Right lobe of liver (tissue), 6 donors: Measurements from ENCODE around the gene SULT2B1. TPM values are rescaled to one million over a fixed set of nuclear protein-coding genes. Genes with fewer than 3 reads are reported as not detected.
"Not testable (repeated sequence)": the region's sequence is repeated elsewhere in the genome, so short reads cannot be mapped to it uniquely, and the experiment has no call there.

Experiments used
- ATAC-seq, 4 donors: fragments of 200-7000 bp; cut with Tn5 transposase; one replicate each; pipeline ENCODE4 v1.9.1; 2020; ENCODE audit warnings: mild to moderate bottlenecking in 4 of 4, moderate library complexity in 4 of 4
- DNase-seq, 3 donors: peaks; one replicate each; pipeline ENCODE4 v3.0.0-alpha.2; 2020
- H3K27ac ChIP-seq, 3 donors: fragments of 200-600 bp; one replicate each; pipeline ENCODE4 v1.8.0; 2022
- H3K27me3 ChIP-seq, 2 donors: fragments of 200-600 bp; one replicate each; pipeline ENCODE4 v1.8.0; 2022
- H3K36me3 ChIP-seq, 4 donors: fragments of 200-600 bp; sonication (generic) in 1 of 4; one replicate each; pipeline versions ENCODE4 v1.5.1 to v1.8.0; 2017 to 2022; ENCODE audit warnings: control low read depth in 1 of 4
- H3K4me1 ChIP-seq, 4 donors: fragments of 200-600 bp; sonication (generic) in 1 of 4; one replicate each; pipeline versions ENCODE4 v1.5.1 to v1.8.0; 2017 to 2022; ENCODE audit warnings: control low read depth in 1 of 4
- H3K4me3 ChIP-seq, 3 donors: fragments of 200-600 bp; one replicate each; pipeline ENCODE4 v1.8.0; 2022
- H3K9me3 ChIP-seq, 4 donors: fragments of 200-600 bp; sonication (generic) in 1 of 4; one replicate each; pipeline versions ENCODE4 v1.5.1 to v1.8.0; 2017 to 2022; ENCODE audit warnings: control low read depth in 1 of 4
- POLR2A ChIP-seq: fragments of 450-650 bp; IDR thresholded peaks from one replicate; pipeline ENCODE4 v1.6.1; 2017; ENCODE audit warnings: antibody characterized with exemption, mild to moderate bottlenecking
- WGBS: methylation state at CpG from one replicate; pipeline ENCODE4 v1.1.6; 2018; ENCODE audit warnings: low coverage, low lambda C conversion rate; ENCODE audit not compliant: insufficient coverage; ENCODE audit errors: missing lambda C conversion rate; 5-methylcytosine and 5-hydroxymethylcytosine counted together
- intact Hi-C, 2 donors: fragments of 100-400 bp; cut with DNase I; formaldehyde crosslinking; loops; one replicate each; pipeline versions ENCODE4 v1.11.2 to v1.14.1; 2022
- total RNA-seq, 6 experiments: library from RNA; depleted of rRNA in 2 of 6; stranded (reverse); fragments of >200 nt in 2 of 6; fragmentation: NEBNext Ultra II Directional in 3 of 6; extraction: Animal tissue kit (Norgen Biotek cat#: 25700) in 3 of 6; gene quantifications; one replicate each; pipeline versions ENCODE4 v1.1.0 to v1.2.4, GENCODE V29; 2016 to 2023
- TF ChIP-seq, protein P1 (sequence below), 4 donors: fragments of 200-600 bp in 3 of 4; fragments of 450-650 bp in 1 of 4; IDR thresholded peaks; one replicate each; pipeline versions ENCODE4 v1.5.1 to v1.8.0; 2016 to 2022; ENCODE audit warnings: antibody characterized with exemption in 4 of 4, mild to moderate bottlenecking in 2 of 4
- donor health status: DM: no; HTN: yes; CAD: no.
- donor health status: DM: no; HTN: no; CAD: no.
- donor health status: DM: no; HTN: no; CAD: no.
- donor health status: DM: no; HTN: yes; CAD: no.
- donor health status: DM: no; HTN: yes; CAD: no.

Gene SULT2B1
- total RNA-seq, 6 experiments from 2014 or later: 0.61 TPM; not detected in 5

DNA sequence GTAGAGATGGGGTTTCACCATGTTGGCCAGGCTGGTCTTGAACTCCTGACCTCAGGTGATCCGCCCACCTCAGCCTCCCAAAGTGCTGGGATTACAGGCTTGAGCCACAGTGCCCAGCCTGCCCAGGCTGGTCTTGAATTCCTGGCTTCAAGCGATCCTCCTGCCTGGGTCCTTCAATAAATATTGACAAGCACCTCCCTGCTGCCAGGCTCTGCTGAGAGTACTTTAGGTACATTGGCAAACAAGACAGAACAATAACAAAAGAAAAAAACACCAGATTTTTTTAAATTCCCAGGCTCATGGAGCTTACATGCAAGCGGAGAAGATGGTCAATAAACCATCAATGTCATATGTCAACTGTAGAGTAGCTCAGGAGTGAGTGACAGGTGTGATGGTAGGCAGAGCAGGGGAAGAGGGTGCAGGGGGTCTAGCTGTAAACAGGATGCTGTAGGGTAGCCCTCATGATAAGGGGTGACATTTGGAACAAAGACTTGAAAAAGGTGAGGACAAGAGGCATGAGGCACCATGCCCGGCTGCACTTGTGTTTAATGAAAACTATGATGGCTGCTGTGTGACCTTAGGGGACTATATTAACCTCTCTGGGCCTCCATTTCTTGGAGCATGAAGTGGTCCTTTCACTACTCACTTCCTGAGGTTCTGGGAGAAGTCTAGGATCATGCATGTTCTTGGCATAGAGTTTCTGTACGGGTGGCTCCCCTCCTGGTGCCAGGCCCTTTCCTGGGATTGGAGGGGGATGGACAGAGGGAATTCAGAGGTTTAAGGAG is 19.6 kb downstream of the SULT2B1 start:
- Histone ChIP-seq H3K36me3 (no peaks in the 10 kb centered on the region), H3K27ac (no peak overlapping the region), H3K27me3 (no peaks in the 10 kb centered on the region), H3K9me3 (no peaks in the 10 kb centered on the region), H3K4me3 (no peak overlapping the region), H3K4me1 (no peaks in the 10 kb centered on the region)
- WGBS: 3% methylated on average over 2 of the region's 5 CpGs
- DNase-seq: no peak
- intact Hi-C loops: loop anchor here in 1 of 2 donors (10.0 kb wide), 1 partner anchor 77 kb away; no protein-coding TSS in a partner anchor
- ATAC-seq: peak in 1 of 4 donors; percentile 58
- TF ChIP-seq POLR2A: no peak
- TF ChIP-seq, protein P1, sequence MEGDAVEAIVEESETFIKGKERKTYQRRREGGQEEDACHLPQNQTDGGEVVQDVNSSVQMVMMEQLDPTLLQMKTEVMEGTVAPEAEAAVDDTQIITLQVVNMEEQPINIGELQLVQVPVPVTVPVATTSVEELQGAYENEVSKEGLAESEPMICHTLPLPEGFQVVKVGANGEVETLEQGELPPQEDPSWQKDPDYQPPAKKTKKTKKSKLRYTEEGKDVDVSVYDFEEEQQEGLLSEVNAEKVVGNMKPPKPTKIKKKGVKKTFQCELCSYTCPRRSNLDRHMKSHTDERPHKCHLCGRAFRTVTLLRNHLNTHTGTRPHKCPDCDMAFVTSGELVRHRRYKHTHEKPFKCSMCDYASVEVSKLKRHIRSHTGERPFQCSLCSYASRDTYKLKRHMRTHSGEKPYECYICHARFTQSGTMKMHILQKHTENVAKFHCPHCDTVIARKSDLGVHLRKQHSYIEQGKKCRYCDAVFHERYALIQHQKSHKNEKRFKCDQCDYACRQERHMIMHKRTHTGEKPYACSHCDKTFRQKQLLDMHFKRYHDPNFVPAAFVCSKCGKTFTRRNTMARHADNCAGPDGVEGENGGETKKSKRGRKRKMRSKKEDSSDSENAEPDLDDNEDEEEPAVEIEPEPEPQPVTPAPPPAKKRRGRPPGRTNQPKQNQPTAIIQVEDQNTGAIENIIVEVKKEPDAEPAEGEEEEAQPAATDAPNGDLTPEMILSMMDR (IDR thresholded peaks at IDR 0.05): no peak

DNA sequence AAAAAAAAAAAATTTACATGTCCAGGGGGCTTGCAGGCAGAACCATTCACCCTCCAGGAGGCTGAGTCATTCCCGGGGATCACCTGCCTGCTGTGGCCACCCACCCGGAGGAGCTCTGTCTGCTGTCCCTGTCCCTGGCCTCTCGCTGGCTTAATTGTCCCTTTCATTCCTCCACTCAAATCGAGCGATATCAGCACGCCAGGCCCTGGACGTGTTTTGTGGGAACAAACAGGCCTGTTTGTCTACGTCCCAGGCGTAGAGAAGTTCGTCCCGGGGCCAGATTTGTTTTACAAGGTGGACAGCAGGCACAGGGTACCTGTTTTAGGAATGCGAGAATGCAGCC is 21.2 kb downstream of the SULT2B1 start:
- ATAC-seq: no peak

DNA sequence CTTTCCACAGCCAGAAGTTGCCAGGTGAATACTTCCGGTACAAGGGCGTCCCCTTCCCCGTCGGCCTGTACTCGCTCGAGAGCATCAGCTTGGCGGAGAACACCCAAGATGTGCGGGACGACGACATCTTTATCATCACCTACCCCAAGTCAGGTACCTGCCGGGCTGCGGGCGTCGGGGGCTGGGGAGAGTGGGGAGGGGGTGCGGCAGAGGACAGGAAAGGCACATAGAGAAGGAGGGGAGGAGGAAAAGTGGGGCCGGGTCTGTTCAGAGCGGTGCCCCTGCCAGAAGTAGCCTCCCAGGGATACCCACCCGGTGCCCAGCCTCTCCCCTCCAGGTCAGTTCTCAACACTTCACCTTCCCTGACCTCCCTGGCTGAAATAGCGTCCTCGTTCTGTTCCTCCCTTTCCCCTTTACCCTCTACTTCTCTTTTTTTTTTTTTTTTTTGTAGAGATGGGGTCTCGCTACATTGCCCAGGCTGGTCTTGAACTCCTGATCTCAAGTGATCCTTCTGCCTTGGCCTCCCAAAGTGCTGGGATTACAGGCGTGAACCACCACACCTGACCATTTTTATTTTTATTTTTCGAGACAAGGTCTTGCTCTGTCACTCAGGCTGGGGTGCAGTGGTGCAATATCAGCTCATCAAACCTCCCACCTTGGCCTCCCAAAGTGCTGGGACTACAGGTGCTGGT is 24.1 kb downstream of the SULT2B1 start:
- intact Hi-C loops: loop anchor here in 1 of 2 donors (10.0 kb wide), 1 partner anchor 81 kb away; no protein-coding TSS in a partner anchor
- DNase-seq: no peak
- Histone ChIP-seq H3K4me1 (no peaks in the 10 kb centered on the region), H3K4me3 (no peak overlapping the region), H3K36me3 (no peaks in the 10 kb centered on the region), H3K9me3 (no peaks in the 10 kb centered on the region), H3K27me3 (no peaks in the 10 kb centered on the region), H3K27ac (no peak overlapping the region)
- TF ChIP-seq, protein P1 (IDR thresholded peaks at IDR 0.05): no peak
- TF ChIP-seq POLR2A: no peak
- ATAC-seq: peak in 1 of 4 donors; percentile 17
- 75% methylated on average over 15 of the region's 23 CpGs for WGBS

More for the DNA sequence above, 21.2 kb downstream of the SULT2B1 start:
- no peak overlapping the region for H3K4me3 ChIP-seq
- H3K27me3 ChIP-seq: no peaks in the 10 kb centered on the region
- no peaks in the 10 kb centered on the region for H3K4me1 ChIP-seq
- H3K9me3 ChIP-seq: no peaks in the 10 kb centered on the region
- intact Hi-C loops: loop anchor here in 1 of 2 donors (10.0 kb wide), 1 partner anchor 78 kb away; no protein-coding TSS in a partner anchor
- 49% methylated on average over 3 of the region's 12 CpGs for WGBS
- DNase-seq: no peak
- TF ChIP-seq POLR2A: no peak
- TF ChIP-seq, protein P1 (IDR thresholded peaks at IDR 0.05): no peak
- no peaks in the 10 kb centered on the region for H3K36me3 ChIP-seq
- no peak overlapping the region for H3K27ac ChIP-seq

DNA sequence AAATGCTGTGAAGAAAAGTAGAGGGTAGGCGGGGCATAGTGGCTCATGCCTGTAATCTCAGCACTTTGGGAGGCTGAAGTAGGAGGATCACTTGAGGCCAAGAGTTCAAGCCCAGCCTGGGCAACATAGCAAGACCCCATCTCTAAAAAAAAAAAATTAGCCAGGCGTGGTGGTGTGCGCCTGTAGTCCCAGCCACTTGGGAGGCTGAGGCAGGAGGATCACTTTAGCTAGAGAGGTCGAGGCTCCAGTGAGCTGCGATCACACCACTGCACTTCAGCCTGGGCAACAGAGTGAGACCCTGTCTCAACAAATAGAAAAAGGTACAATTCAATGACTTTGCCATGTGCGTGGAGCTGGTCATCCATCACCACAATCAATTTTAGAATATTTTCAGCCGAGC is 25.9 kb downstream of the SULT2B1 start:
- WGBS: 62% methylated on average over 3 of the region's 7 CpGs
- not testable (repeated sequence) for H3K9me3 ChIP-seq, H3K36me3 ChIP-seq, DNase-seq, H3K4me3 ChIP-seq, H3K4me1 ChIP-seq, H3K27ac ChIP-seq, ATAC-seq, H3K27me3 ChIP-seq
- intact Hi-C loops: loop anchor here in 1 of 2 donors (10.0 kb wide), 1 partner anchor 83 kb away; no protein-coding TSS in a partner anchor

DNA sequence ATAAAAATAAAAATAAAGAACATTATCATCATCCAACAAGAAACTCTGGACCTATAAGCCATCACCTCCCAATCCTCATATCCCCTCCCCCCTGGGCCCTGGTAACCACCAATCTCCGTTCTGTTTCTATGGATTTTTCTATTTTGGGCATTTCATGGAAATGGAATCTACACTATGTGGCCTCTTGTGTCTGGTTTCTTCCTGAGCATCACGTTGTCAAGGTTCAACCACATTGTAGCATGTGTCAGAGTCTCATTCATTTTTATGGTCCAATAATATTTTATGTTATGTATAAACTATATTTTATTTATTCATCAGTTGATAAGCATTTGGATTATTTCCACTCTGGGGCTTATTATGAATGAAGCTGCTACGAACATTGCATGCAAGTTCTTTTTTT is 26.9 kb downstream of the SULT2B1 start:
- ATAC-seq (no peak), DNase-seq (no peak)
- TF ChIP-seq, protein P1 (IDR thresholded peaks at IDR 0.05): no peak
- TF ChIP-seq POLR2A: no peak
- no peaks in the 10 kb centered on the region for H3K36me3 ChIP-seq
- H3K4me1 ChIP-seq: peaks cover 0 to 3% (median 0%) of the 10 kb centered on the region in 4 donors
- no peak overlapping the region for H3K27ac ChIP-seq
- WGBS: 26% methylated on average over 3 of the region's 3 CpGs
- intact Hi-C loops: loop anchor here in 1 of 2 donors (10.0 kb wide), 1 partner anchor 84 kb away; no protein-coding TSS in a partner anchor
- no peaks in the 10 kb centered on the region for H3K9me3 ChIP-seq
- H3K27me3 ChIP-seq: no peaks in the 10 kb centered on the region
- no peak overlapping the region for H3K4me3 ChIP-seq
